EL (cell line): ENCODE results near the gene PTPN2.
"Not testable (repeated sequence)": the region's sequence is repeated elsewhere in the genome, so short reads cannot be mapped to it uniquely, and the experiment has no call there.

Source experiments
- DNase-seq: peaks from one replicate; pipeline ENCODE4 v3.0.0-alpha.2; 2016

The PTPN2 gene

DNA sequence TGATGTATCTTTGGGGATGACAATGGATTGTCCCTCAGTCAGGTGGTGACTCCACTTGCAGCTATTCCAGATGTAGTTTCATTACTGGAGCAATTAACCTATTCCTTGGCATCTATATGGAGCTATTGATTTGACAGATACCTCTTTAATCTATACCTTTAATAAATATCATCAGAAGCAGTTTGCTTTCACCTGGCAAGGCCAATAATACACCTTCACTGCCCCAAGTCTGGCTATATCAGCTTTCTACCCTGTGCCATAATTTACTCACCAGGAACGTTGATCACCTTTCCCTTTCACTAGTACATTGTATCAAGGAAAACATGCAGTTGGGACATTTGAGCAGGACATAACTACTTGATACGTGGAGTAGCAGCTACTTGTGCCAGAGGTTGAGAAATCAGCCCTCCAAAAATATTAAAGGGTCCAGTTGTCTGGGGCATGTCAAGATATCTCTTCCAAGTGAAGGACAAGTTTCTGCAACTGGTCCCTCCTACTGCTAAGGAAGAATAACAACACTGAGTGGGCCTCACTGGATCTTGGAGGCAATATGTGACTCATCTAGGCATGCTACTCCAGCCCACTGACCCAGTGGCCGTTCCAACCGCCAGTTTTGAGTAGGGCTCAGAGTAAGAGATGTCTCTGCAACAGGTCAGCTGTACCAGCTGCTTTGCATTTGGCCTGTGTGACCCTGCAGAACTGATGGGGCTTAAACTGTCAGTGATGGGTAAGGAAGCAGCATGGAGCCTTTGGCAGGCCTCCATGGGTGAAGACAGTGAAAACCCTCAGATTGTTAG, 114.2 kb downstream of the PTPN2 start:
- peak; percentile 25 for DNase-seq

DNA sequence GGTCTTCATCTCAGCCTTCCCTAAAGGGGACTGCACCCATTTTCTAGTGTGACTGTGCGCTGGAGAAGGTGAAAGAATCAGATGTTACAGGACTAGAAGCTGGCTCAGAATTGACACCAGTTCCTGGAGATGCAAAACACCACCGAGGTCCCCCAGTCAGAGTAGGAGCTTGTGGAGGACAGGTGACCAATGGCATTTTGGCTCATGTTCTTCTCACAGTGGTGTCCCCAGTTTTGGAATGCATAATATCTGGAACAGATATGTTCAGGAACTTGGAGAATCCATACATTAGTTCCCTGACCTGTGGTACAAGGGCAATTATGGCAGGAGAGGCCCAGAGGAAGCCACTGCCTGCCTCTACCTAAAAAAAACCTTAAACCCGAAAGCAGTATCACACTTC, 114.9 kb downstream of the PTPN2 start:
- no peak for DNase-seq

DNA sequence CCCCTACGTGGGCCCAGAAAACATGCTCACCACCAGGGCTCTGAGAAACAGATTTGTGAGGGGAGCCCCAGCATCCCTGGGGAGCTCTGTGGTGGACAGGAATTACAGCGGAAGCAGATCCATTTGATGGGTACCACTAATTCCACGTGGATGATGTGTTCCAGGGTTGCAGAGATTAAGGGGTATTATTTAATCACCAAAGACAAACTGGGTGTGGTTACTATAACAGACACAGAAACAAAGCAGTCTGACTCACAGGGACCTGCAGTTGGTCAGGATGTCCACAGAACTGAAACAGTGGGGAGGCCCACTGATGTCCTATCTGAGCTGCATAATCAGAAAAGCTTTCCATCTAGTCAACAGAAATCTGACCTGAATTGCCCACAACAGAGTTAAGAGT, 115.4 kb downstream of the PTPN2 start:
- DNase-seq = peak; percentile 51

DNA sequence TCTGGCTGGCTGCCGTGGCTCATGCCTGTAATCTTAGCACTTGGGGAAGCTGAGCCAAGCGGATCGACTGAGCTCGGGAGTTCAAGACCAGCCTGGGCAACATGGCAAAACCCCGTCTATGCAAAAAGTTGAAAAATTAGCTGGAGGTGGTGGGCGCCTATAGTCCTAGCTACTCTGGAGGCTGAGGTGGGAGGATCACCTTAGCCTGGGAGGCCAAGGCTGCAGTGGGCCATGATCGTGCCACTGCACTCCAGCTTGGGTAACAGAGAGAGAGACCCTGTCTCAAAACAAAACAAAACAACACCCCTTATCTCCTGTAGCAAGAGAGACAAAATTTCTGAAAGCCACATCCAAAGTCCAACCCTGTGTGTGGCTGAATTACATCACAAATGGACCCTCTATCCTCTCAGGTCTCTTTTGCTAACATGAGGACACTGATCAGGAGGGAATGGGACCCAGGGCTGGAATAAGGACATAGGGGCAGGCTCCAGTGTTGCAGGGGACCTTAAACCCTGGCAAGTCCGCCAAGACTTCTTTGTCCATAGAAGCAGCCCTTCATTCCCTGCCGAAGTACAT, 116.4 kb downstream of the PTPN2 start:
- no peak for DNase-seq

DNA sequence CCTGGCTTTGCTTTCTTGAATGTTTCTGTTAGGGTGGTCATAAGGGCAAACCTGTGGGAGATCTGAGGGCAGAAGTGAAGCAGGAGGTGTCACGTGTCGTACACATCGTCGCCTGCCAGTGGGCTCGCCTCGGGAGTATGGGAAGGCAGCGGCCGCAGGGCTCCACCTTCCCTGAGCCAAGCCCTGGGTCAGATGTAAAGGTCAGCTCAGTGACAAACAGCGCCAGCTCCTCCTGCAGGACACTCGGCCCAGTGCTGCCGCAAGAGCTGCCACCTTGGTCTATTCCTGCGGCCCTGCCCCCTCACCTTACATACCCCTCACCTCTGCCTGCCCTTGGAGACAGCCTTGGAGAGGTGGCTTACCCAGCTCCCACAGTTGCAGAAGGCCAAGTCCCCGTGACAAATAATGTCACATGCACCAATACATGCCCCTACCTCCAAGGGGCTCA, 117.0 kb downstream of the PTPN2 start:
- no peak for DNase-seq

DNA sequence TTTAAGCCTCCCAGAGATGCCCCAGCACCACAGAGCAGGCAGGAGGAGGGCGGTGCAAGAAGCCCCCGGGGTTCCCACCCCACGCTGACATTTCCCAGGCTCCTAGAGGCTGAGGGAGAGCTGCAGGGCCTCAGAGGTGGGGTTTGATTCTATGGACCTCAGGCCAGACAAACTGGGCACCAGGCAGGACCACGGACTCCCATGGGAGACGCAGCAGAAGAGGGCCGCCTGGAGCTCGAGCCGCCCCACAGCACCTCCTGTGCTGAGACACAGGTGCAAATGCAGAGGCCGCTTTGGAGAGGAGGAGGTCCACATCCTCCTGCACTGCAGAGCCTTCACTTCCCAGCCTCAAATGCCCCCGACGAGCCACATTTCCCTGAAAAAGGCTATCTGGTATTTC, 118.5 kb downstream of the PTPN2 start:
- no peak for DNase-seq

DNA sequence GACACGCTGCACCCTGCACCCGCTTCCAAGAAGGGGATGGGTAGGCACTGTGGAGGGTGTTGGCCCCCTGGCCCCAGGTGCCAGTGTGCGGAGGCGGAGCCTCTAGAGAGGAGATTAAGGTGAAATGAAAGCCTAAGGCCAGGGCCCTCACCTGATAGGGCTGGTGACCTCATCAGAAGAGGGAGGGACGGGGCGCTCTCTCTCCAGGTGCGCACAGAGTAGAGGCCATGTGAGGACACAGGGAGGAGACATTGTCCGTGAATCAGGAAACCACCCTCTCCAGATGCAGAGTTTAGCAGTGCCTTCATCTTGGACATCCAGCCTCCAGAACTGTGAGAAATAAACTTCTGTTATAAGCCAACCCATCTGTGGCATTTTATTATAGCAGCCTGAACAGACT, 118.9 kb downstream of the PTPN2 start:
- no peak for DNase-seq

DNA sequence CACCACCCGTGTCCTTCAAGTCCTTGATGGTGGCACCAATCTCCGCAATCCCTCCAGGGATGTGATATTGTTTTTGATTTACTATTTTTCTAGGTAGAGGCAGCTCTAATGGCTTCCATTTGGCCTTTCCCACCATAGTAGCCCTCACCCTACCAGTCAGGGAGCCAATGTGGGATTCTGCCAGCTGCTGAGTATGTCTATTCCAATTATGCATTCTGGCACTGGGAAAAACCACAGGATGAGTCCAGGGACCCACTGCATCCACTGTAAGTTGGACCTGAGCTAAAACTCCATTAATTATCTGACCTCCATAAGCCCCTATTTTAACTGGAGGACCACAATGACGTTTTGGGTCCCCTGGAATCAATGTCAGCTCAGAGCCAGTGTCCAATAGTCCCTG, 125.5 kb downstream of the PTPN2 start:
- not testable (repeated sequence) for DNase-seq

DNA sequence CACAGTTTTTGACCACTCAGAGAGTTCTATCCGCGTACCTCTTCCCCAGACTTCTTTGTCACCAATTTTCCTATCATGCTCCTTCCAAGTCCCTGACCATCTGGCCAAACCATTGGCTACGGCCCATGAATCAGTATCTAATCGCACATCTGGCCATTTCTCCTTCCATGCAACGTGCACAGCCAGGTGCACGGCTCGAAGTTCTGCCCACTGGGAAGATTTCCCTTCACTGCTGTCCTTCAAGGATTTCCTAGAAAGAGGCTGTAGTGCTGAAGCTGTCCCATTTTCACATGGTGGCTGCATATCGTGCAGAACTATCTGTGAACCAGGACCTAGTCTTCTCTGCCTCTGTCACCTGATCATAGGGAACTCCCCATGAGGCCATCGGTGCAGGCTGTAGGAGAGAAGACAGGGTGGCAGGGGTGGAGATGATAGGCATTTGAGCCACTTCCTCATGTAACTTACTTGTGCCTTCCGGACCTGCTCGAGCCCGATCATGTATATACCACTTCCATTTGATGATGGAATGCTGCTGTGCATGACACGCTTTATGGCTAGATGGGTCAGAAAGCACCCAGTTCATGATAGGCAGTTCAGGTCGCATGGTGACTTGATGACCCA, 127.3 kb downstream of the PTPN2 start:
- not testable (repeated sequence) for DNase-seq

DNA sequence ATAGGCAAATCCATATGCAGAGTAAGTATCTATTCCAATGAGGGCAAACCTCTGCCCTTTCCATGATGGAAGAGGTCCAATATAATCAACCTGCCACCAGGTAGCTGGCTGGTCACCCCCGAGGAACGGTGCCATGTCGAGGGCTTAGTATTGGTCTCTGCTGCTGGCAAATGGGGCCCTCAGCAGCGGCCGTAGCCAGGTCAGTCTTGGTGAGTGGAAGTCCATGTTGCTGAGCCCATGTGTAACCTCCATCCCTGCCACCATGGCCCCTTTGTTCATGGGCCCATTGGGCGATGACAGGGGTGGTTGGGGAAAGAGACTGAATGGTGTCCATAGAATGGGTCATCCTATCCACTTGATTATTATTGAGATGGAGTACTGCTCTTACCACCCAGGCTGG, 128.4 kb downstream of the PTPN2 start:
- not testable (repeated sequence) for DNase-seq

DNA sequence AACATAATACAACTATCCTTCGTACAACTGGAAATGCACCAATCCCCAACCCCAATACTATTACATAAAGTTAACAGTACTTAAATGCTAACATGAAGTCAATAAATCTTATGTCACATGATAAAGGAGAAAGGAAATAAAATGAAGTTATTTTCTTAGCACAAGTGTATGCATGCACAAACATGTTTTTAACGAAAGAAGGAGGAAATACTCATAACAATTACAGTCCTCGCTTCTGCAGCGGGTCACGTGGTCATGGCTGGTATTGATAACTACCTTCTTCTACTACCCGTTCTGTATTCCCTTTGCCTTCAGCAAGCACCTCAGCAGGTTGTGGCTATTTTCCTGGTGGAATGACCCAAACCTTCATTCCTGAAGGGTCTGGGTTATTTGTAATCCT, 129.5 kb downstream of the PTPN2 start:
- no peak for DNase-seq

DNA sequence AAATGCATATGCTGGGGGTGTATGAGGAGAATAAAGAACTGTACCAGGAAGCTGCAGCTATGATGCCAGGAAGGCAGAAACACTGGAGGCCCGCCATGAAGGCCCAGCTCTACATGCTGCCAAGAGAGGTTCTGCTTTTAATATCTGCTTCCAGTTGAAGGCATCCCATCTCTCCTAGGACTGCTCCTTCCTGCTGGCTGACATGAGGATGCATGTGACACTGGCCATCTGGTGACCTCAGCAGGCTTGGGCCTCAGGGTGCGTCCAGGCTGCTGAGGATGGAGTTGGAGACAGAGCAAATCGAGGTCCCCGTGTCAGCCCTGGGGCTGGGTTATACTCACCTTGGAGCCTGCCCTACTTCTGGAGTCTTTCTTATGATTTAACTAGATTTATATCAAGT, 132.1 kb downstream of the PTPN2 start:
- no peak for DNase-seq

DNA sequence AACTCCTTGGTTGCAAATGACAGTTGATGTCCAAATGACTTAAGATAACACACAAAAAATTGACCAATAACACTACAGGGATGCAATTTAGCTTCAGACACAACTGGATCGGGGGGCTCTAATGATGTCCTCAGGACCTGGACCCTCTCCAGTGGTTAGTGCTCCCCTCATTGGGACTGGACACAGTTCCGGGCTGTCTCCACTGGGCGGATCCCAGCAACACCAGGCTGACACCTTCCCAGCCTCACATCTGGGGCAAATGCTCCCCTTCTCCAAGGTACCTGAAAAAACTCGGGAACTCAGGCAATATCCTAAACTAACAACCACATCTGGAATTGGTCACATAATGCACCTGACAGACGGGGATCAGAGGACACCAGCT, 132.5 kb downstream of the PTPN2 start:
- no peak for DNase-seq

DNA sequence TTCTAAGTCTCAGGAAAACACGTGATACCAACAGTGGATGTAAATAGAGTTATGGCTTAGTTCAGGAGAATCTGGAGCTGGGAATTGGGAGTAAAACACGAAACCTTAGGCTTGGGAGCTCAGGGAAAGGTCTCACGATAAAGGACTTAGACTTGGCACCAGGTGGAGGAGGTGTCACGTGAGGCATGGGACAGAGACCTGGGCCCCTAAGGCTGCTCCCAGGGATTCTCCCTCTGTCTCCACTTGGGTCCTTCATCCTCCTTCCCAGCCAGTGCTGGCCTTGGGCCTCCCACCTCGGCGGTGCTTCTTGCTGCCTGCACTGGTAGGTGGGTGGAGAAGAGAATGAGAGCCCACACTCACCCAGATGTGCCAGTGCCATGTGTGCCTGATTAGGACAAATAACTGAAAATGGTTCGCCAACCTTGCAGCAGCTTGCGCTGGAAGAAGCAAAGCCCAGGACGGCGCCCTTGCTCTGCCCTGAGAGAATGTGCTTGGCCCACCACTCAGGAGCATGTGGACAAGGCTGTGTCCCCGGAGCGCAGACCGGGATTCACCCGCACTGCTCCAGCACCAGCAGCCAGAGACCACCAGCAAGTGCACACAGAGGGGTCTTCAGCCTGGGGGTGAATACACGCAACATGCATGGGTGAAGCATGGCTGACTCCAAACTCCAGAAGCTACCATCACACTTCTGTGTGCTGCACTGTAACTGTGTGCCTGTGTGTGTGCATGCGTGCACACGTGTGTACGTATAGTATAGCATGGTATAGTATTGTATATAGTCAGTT, 133.1 kb downstream of the PTPN2 start:
- no peak for DNase-seq

DNA sequence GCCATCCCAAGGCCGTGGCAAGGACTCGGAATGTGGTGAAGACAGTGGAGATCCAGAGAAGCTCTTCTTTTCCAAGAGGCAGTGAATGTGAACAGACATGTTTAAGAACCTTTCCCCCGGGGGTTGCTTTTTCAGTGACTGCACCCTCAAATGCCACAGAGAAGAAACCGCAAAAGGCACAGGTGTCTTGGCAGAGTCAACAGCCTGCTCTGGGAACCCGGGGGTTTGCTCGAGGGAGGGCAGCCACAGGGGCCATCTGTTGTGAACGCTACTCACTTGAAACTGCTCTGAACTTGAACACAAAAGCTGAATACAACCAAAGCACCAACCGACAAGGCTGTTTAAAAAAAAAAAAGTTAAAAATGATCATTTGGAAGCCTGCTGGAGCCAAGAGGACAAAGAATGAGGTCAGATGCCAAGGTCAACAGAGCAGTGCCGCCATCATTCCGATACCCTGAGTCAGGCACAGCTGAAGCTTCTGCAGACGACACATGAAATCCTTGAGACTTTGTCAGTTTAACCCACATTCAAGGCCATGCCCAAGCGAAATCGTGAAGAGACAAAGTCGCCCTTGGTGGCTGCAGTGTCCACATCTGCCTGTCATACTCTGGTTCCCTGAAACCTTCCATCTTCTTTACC, 133.8 kb downstream of the PTPN2 start:
- peak; percentile 62 for DNase-seq

DNA sequence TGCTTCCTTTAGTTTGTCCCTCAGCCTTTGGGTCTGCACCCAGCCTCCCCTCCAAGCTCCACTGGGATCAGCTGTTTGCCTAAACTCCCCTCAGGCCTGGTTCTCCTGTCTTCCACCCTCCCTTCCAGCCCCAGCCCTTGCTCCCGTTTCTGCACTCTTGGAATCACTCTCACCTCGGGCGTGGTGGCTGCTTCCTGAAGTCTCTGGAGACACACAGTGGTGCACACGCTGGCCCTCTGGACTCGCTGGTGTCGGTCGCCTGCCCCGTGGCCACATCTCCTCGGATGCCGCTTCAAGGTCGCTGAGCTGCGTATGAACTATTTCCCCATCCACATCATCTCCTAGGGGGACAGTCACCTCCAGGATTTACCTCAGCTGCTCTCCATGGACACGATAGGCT, 134.9 kb downstream of the PTPN2 start:
- peak; percentile 34 for DNase-seq

DNA sequence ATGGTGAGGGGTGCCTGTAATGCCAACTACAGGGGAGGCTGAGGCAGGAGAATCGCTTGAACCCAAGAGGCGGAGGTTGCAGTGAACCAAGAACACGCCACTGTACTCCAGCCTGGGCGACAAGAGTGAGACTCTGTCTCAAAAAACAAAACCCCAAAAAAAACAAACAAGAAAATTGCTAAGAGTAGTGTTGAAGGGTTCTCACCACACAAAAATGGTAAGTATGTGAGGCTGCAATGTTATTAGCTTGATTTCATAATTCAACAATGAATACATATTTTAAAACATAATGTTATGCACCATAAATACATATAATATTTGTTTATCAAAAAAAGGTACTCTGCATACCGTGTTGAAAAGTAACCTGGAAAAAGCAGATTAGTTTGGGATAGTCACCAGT, 135.4 kb downstream of the PTPN2 start:
- DNase-seq = peak; percentile 49

DNA sequence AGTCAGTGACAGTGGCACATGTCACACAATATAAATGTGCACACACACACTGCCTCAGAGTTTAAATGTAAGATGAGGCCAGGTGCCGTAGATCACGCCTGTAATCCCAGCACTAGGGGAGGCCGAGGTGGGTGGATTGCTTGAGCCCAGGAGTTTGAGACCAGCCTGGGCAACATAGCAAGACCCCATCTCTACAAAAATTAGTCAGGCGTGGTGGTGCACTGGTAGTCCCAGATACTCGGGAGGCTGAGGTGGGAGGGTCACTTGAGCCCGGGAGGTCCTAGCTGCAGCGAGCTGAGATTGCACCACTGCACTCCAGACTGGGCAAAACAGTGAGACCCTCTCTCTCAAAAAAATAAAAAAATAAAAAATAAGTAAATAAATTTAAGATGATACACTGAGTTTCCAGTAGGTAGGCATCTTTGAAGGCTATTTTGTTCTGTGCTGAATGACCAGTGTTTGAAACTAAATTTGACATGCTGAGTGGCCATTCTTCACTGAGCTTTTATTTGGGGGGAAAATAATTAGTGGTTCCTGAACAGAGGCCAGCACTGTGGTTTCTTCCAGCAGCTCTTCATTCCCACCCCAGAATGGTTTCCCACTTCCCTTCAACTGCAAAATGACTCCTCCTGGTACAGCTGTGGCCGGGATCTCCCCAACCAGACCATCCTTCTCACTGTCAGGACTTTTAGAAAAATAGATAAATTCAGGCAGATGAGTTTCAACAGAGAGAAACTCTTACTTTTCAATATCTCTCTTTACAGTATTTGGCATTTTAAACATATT, 136.3 kb downstream of the PTPN2 start:
- DNase-seq = peak; percentile 50

DNA sequence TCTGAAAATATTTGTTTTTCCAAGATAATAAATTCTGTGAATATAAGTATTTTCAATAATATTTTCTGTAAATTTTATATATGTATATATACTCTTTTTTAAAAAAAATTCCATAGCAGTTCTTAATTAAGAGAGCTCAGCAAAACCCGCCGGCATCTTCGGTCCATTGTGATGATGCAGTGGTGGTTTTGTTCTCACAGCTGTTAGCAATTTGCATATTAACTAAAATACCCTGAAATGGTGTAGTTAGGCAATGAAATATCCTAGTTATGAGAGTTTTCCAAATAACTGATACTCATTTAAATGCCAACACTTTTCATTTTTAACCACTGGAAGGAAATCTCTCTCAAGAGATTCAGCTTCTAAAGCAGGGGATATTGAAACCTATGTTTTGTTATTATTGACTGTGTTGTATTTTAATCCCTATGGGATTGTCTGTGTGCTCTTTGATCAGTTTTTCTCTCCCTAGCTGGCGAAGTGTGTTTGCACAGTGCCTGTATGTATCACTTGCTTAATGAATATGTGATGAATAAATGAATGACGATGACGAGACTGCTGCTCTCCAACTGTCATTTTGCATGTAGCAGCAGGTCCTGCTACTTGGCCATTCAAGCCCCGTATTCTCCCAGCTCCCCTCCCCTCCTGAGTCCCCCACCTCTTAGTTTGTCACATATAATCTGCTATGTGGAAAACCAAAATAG, 138.8 kb downstream of the PTPN2 start:
- no peak for DNase-seq

DNA sequence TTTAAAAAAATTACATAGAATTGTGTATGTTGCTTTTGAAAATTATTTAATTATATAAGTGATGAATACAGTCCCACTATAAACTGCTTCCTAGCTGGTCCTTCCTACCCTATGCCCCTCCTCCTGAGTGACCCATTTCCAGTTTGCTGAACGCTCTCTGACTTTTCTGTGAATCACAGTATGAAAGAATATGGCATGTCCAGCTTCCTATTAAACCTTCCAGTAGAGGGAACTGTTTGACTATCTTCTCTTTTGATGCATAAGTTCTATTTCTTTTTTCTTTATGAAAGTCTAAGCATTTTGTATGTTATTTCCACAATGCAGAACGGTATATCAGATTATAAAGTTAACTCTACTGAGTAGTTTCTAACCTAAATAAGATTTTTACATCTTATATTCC, 139.9 kb downstream of the PTPN2 start:
- DNase-seq = peak; percentile 77

DNA sequence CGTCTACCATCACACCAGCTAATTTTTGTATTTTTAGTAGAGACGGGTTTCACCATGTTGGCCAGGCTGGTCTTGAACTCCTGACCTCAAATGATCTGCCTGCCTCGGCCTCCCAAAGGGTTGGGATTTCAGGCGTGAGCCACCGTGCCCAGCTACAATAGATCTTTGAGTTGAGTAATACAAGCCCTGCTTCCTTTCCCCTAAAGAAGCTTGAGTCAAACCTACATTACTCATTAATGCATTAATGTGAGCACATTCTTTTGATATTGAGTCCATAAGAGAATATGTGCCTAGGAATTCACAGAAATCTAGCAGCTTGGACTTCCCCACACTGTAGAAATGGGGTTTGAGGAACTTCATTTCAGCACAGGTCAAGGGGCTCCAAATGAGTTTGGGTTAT, 141.6 kb downstream of the PTPN2 start:
- DNase-seq = peak; percentile 87
